Measurements from ENCODE around the gene KRT40.

GRCh38 chr17:40944531-40944930 lies 39.6 kb downstream of the KRT40 start:
- TF ChIP-seq, protein P1, sequence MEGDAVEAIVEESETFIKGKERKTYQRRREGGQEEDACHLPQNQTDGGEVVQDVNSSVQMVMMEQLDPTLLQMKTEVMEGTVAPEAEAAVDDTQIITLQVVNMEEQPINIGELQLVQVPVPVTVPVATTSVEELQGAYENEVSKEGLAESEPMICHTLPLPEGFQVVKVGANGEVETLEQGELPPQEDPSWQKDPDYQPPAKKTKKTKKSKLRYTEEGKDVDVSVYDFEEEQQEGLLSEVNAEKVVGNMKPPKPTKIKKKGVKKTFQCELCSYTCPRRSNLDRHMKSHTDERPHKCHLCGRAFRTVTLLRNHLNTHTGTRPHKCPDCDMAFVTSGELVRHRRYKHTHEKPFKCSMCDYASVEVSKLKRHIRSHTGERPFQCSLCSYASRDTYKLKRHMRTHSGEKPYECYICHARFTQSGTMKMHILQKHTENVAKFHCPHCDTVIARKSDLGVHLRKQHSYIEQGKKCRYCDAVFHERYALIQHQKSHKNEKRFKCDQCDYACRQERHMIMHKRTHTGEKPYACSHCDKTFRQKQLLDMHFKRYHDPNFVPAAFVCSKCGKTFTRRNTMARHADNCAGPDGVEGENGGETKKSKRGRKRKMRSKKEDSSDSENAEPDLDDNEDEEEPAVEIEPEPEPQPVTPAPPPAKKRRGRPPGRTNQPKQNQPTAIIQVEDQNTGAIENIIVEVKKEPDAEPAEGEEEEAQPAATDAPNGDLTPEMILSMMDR (conservative IDR thresholded peaks at IDR 0.05 in 1 of 2, IDR thresholded peaks at IDR 0.05 in 1 of 2; ENCODE audit: extremely low read depth in 1 of 2, insufficient read depth in 1 of 2, low read depth in 1 of 2, low read length in 2 of 2), result no peak
- TF ChIP-seq EZH2 (IDR thresholded peaks at IDR 0.05; ENCODE audit: borderline replicate concordance, low read length), result no peak

Data from mammary epithelial cell (primary cell).